CD4-positive, alpha-beta T cell treated with Interleukin-15 for 4 hours (primary cell): Measurements from ENCODE around the gene THRB.

Source experiments
- DNase-seq: peaks from one replicate; pipeline ENCODE4 v3.0.0-alpha.2; 2020; ENCODE audit warnings: low spot score

The THRB gene

DNA sequence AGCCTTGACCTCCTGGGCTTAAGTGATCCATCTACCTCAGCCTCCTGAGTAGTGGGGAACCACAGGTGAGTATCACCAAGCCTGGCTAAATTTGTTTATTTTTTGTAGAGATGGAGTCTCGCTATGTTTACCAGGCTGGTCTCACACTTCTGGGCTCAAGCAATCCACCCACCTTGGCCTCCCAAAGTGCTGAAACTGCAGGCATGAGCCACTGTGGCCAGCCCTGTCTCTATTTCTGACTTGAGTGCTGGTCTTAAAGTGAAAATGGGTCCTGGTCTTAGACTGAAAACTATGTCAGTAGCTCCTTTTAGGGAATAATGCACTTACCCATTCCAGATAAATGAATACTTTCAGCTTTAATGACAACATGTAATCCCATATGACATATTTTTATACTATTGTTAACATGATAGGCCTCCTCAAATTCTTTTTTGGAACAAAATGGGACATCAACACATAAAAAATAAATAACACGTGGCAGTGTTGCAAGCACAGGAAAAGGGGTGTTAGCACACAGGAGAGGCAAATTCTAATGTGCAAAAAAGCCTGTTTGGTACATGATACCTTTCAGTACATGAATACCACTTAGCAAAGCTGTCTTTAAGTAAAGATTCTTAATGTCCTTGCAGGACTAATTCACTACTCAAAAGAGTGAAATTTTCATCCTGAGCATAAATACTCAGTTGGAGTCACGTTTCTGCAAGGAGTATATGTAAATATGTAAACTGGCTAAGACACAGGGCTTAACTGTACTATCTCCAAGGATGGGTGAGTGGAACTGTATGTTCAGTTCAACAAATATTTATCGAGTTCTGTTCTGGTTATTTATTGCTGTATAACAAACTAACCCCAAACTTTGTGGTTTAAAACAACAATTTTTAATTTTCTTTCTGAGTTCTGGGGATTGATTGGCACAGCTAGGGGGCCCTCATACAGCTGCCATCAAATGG is 354.9 kb downstream of the THRB start:
- no peak for DNase-seq

DNA sequence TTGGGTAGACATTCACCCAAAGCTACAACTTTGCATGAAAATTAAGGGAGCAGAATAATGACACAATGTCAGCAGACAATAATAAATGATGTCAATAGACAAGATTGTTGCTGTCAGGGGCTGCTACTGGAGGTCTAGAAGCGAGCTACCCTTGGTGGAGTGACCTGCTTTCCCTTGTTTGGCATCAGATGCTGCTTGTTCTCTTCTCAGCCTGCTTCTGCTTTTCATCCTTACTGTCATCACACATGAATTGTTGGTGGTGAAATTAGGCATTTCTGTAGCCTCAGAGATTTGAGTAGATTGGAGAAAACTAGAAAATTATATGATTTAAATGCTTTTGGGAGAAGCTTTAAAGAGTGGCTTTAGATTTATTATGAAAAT is 355.8 kb downstream of the THRB start:
- DNase-seq, result no peak

DNA sequence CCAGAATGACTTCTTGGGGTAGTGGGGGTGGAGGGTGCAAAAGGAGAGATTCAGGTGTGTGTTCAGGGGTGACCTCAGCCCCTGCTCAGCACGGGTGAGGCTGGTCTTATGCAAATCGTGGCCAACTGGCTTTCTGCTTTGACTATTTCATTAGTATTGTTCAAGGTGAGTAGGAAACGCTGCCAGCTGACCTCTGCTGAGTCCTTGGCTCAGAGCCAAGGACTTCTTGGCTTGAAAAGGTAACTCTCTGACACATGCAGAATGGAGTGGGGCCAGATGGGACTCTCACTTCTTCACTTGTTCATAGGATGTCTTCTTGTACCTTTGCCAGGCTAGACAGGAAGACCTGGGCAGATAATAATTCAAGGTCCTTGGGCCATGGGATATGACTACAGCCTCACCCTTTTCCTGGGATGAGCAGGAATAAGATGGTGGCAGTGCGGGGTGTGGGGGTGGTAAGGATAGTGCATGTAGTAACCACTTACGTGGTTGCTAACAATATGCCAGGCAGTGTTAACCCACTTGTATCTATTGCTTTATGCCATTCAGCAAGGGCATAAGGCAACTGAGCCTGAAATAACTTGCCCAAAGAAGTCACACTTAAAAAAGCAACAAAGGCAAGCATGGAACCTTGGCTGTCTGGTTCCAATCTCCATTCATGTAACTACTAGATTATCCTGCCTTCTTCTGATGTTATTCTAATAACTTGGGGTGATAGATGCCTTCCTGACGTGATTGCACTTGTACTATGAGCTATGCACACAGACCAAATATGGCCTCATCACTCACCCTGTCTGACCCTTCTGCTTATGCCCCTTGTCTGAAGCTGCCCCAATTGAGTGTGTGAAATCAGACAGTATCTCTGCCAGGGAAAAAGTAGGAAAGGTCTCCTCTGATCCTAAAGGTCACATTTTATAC is 356.4 kb downstream of the THRB start:
- no peak for DNase-seq

DNA sequence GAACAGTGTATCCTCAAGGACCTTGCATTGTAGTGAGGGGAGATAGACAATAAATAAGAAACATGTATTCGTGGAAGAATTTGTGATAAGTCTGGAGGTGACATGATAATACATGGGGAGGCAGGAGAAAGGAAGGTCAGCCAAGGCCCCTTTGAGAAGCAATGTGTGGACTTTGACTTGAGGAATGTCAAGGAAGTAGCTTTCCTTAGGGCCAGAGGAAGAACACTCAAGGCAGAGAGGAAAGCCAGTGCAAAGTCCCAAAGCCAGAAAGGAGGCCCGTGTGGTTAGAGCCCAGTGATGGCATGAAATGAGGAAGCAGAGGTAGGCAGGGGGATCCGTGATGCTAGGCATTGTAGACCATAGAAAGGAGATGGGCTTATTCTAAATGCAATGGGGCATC is 357.3 kb downstream of the THRB start:
- DNase-seq, result no peak

DNA sequence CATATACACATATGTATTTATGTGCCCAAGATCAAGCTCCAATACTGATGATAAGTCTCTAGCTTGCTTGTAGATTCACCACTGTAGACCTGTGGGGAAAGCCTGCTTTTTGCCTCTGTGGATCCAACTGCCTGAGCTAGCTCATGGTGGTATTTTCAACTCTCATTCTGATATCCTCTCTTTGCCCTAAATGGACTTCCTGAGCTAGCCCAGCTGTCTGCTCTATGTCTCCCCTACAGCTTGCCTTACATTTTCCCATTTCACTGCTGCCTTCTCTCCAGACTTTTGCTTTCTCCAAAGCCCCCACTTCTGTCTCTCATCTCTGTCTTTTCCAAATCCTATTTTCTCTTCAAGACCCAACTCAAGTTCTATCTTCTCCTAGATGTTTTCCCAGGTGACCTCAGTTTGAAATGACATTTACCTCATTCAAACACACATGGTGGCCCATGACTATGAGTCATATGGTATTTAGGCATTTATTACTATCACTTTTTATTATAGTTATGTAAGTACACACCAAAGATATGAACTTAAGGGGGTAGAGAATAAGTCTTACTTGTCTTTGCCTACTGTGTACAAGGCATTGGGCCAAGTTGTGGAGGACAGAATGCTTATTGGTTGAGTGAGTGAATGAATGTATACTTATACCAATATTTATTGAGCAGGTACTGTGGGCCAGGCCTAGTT is 357.9 kb downstream of the THRB start:
- no peak for DNase-seq

DNA sequence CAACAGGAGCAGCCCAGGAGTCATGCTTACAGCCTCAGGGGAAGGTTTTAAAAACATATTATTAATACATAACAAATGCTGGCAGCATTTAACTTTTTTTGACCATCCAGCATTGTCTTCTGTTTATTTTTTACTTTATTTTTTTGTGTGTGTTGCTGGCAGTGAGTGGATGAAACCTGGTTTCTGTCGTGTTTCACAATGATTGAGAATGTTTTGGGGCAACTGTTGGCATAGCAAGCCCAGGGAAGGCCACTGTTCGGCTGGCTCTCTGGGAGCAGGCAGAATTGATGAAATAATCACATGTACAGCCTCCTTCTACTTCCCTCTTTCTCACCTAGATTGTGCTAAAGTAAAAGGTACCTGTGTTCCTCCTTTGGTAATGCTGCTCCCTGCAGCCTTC is 359.4 kb downstream of the THRB start:
- DNase-seq, result no peak

DNA sequence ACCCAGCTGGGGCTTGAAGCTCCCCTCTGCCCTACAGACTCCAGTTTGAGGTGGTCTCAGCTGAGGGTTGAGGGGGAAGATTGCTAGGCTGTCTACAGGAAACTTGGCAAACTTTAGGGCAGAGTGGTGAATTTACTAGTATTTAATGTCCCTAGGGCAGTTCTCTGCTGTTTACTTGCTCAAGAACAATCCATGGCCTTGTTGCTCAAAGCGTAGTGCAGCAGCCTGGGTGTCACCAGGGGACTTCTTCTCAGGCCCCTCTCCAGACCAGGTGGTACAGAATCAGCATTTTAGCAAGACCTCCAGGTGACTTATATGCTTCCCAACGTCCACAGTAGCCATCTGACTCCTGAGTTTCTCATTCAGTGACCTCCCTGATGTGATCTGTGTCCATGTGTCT is 360.7 kb downstream of the THRB start:
- no peak for DNase-seq

DNA sequence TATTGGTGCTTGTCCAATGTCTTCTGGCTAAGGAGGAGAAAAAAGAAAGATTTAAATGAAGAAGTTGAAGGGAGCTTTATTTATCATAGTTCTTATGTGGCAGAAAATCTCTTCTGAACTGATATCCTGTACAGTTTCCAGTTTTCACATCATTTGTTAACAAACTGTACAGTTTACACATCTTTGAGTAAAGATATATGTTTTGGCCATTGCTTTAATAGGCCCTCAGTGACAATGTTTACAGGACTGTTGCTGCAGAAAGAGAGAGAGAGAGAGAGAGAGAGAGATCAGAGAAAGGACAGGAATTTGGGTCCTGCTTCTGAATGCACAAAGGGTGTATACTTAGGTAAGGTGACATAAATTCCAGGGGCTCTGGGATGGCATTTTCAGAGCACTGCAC is 361.2 kb downstream of the THRB start:
- no peak for DNase-seq

DNA sequence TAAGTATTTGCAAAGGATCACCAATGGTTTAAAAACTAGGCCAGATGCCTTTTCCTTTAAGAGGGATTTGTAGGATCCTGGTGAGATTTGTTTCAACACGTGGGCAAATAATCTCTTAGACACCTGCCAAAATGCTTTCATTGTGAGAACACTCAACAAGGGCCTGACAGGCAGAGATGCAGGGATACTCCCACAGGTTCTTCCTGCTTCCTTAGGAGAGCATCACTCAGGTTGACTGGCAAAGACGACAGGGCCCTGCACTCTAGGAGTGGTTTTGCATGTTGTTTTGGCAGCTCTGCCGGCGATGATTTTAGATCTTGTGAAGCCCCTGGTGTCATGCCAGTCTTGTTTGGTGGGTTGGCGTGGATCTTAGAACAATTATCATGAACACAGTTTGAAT is 365.1 kb downstream of the THRB start:
- no peak for DNase-seq

DNA sequence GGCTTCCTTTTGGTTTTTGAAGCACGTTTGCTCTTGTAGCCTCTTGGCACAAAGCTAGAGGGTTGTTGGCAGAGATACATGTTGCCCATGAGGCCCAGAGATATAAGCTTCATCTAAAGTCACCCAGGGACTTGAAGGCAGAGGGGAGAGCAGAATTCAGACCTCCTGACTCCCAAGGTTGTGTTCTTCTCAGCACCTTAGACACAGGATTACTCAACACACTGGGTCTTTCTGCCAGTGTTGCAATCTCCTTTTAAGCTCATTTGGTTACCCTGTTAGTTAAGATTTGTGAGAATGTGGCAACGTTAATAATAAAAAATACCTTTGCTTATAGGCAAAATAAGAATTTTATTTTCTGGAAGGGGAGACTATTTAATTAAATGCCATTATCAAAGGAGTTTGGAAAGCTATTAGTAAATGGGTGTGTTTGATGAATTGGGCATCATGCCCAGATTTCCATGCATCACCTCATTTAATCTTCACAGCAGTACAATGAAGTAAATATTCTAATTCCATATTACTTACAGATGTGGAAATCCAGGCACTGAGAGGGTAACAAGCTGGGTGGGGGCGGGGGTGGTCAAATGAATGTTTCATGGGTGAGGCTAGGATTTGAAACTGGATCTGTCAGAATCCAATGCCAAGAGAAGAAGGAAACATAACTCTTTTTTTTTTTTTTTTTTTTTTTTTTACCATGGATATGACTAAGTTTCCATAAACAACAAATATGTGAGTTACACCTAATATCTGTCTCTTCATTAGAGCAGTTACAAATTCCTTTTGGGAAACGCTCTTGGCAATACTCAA is 366.2 kb downstream of the THRB start:
- DNase-seq, result no peak

DNA sequence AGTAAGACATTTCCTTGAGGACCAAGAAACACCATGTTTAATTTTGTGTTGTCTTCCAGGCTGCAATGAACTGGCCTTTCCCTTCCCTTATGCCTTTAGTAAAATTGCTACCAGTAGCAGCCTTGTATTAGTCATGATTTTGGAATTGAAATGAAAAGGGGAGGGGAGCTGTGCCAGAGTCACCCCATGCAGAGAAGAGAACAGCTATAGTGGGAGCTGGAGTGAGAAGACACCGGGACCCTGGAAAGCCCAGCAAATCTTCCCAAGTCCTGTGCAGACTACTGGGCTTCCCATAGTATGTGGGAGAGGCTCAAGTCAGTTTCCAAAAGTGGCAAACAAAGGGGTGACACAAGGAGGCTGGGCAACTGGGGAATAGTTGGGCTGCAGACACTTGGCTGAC is 371.1 kb downstream of the THRB start:
- no peak for DNase-seq

DNA sequence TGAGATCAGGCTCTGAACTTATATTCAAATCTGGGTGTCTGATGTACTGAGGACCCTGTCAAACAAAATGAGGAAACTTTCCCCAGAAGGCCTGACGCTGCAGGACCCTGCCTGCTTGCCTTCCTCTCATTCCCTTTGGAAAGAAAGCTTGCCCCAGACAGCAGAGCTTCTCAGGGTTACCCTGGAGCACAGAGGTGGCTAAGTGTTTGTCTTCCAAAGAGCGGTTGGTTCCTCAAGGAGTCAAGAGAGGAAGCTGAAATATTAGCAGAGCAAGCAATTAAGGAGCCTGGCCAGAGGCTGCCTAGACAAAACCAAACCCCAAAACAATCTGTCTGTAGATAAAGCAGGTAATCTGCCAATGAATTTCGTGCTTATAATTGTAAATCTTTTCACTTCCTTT is 374.2 kb downstream of the THRB start:
- DNase-seq, result no peak

DNA sequence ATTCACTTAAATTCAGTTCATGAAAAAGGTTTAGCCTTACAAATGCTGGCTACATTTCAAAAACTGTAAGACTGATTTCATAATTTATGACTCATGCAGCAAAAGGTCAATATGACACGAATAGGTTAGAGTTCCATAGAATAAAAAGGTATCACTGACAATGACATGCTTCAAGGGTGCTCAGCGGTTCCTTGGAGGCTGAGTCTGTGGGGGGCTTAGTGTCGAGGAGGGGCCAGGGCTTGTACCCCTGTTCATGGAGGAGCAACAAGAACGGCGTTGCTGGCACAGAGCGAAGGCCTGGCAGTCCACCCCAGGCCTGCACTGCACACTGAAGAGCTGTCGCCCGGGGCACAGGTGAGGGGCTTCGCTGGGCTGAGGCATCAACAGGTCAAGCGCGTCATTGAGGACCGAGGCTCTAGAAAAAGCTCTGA is 375.3 kb downstream of the THRB start:
- no peak for DNase-seq

DNA sequence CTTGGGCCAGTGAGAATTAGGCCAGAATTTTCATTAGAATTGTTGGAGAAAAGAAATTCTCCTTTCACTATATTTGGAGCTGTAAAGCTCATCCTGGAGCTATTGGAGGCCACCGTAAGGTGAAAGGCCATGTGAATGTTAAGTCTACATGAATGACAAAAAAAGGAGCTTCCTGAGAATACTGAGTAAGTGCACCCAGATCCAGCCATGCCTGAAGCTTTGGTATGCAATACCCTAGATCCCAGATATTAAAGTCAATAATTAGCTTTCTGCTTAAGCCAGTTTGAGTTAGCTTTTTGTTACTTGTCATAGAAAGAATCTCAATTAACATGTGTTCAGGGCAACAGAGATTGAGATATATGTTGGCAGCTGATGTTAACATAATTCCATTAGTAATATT is 377.1 kb downstream of the THRB start:
- no peak for DNase-seq

DNA sequence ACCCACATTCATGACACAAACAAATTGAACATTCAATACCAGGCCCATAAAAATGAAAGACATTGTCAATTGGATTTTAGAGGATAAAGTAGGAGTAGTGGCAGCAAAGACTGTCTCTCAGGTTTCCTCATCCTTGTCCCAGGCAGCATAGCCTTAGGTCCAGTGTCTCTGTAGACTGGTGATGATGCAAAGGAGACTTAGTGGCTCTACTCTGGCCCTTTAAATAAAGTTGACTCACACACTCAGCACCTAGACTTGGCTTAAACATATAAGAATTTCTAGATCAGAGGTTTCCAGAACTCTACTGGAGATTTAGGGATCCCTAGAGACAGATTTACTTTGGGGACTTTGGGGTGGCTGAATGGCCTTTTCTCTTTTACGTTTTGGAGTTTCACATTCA is 382.9 kb downstream of the THRB start:
- DNase-seq, result no peak

DNA sequence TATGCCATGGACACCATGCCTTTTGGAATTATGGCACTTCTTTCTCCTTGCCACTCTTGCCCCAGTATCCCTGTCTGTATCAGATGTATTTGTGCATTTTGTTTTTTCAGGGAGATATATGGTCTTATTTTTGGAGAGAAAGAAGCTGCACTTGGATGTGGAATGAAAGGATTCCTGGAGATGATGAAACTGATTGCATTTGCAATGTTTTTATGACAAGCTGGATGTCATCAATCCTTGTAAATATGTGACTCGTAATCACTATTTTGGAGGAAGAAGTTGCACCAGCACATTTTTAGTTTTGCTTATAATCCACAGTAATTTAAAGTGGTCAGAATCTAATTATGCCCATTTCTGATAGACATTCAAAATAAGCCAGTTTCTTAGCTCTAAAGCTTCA is 384.6 kb downstream of the THRB start:
- DNase-seq, result no peak

DNA sequence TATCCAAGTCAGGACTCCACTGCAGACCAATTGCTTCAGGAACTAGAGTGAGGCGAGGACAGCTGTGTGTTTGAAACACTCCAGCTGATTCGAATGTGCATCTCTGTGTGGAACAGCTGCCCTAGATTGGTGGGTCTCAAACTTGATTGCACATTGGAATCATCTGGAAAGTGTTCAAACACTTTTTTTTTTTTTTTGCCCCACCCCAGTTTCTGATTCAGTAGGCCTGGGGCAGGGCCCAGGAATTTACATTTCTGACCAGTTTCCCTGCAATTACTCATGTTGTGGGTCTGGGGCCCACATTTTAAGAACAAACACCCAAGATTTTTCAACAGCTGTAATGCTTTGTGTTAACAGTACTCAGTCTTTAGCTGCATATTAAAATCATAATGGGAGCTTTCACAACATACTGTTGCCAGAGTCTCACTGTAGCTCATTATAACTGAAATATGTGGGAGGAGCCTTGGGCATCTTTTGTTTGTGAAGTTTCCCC is 392.9 kb downstream of the THRB start:
- DNase-seq, result no peak

DNA sequence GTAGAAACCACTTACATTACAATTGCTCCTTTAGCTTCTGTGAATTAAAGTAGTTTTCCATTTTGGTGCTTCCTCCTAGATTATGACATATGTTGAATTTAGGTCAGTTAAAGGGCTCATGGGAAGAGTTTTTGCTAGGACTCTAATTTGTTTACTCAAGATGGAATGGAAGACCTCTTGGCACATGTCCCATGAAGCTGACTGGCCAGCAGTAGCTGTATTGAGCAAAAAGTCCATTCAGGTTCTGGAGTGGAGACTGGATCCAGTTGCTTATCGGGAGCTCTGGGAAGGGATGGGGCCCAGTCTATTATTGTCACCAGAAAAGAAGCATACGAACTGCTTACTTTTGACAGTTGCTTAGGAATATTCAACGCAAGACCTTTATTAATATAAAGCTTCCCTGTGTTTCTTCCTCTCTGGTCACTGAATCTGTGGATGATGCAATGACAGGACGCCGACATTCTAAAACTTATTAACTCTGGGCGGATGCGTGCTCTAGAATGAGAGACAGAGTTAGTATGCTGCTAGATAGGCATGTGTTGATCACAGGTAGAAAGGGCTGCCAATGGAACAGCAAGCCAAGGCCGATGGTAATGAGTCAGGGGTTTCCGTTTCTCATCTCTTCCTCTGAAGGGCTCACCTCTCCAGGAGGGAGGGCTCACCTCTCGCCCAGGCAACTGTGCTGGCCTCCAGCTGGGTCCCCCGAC is 393.8 kb downstream of the THRB start:
- no peak for DNase-seq

DNA sequence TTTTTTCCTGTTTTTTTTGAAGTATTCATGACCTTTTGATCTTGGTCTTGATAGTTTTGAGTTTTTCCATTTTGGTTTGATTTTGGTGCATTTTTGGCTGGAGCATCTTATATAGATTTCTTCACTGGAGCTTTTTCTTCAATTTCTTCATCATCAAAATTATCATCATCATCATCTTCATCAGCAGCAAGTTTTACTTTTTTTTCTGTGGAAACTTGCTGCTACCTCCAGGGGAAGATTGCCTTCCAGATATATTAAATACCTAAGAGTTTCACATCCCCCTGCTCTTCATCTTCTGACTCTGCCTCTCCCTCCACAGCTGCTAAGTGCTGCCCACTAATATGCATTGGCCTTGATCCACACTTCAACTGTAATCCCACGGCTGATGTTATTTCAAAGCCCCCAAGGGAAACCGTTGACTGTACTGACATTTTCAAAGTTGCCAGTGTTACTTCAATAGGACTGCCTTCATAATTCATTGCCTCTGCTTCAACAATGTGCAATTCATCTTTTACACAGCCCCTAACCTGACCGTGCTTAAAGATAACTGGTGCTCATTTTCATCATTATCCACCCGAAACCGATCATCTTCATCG is 397.9 kb downstream of the THRB start:
- no peak for DNase-seq

DNA sequence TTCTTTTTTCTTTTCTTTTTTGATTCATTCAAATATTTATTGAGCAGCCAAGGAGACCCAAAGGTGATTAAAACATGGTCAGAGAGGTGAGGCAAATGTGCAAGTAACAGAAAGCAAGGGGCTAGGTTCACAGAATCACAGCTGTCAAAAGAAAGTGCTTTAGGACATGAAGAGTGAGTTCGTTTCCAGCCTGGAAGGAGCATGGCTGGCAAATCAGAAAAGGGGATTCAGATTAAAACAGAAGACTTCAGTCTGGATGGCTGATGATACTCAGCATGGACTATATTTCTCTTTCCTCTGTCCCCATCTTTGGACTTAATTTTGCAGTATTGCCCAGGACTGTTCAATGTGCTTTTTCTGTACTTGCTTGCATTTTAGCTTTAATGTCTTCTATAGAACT is 398.4 kb downstream of the THRB start:
- DNase-seq, result no peak
